Measurements from ENCODE around the gene SLC29A3. TPM values are rescaled to one million over a fixed set of nuclear protein-coding genes. Genes with fewer than 3 reads are reported as not detected.

The SLC29A3 gene
- total and polyA plus RNA-seq, 2 donors from 2014 or later = 5.3 to 5.7 TPM

GRCh38 chr10:71338728-71339495 lies 19.9 kb downstream of the SLC29A3 start:
- intact Hi-C loops (cut with DNase I) = no loop called here
- H3K4me1 ChIP-seq (ENCODE audit: control insufficient read depth in 2 of 3, insufficient read depth in 2 of 3, low read depth in 1 of 3, low read length in 3 of 3) = peaks cover 6 to 20% (median 14%) of the 10 kb centered on the region in 3 donors

GRCh38 chr10:71339796-71340589 lies 20.9 kb downstream of the SLC29A3 start:
- no peak for TF ChIP-seq CTCF (IDR thresholded peaks at IDR 0.05; ENCODE audit: borderline replicate concordance, extremely low read depth, insufficient read depth)
- no peak for FAIRE-seq
- Histone ChIP-seq H3K4me3 (ENCODE audit: low read length in 3 of 3) (no peak overlapping the region), H3K9ac (ENCODE audit: low read length in 3 of 3) (no peak overlapping the region), H3K27me3 (ENCODE audit: control insufficient read depth, insufficient read depth, low read length) (no peaks in the 10 kb centered on the region), H3K36me3 (ENCODE audit: control insufficient read depth in 2 of 3, insufficient read depth in 3 of 3, low read length in 3 of 3) (no peaks in the 10 kb centered on the region), H3K9me3 (ENCODE audit: control insufficient read depth in 2 of 3, insufficient read depth in 1 of 3, low read length in 3 of 3) (no peaks in the 10 kb centered on the region), H3K27ac (ENCODE audit: low read depth in 2 of 2, low read length in 2 of 2) (no peak overlapping the region), H3K4me1 (ENCODE audit: control insufficient read depth in 2 of 3, insufficient read depth in 2 of 3, low read depth in 1 of 3, low read length in 3 of 3) (peaks cover 6 to 20% (median 14%) of the 10 kb centered on the region in 3 donors)
- intact Hi-C loops (cut with DNase I) = no loop called here
- DNase-seq = no peak

More at GRCh38 chr10:71338728-71339495, 19.9 kb downstream of the SLC29A3 start:
- no peak for TF ChIP-seq CTCF (IDR thresholded peaks at IDR 0.05; ENCODE audit: borderline replicate concordance, extremely low read depth, insufficient read depth)
- Histone ChIP-seq H3K36me3 (ENCODE audit: control insufficient read depth in 2 of 3, insufficient read depth in 3 of 3, low read length in 3 of 3) (no peaks in the 10 kb centered on the region), H3K9ac (ENCODE audit: low read length in 3 of 3) (no peak overlapping the region), H3K27ac (ENCODE audit: low read depth in 2 of 2, low read length in 2 of 2) (no peak overlapping the region), H3K27me3 (ENCODE audit: control insufficient read depth, insufficient read depth, low read length) (no peaks in the 10 kb centered on the region), H3K9me3 (ENCODE audit: control insufficient read depth in 2 of 3, insufficient read depth in 1 of 3, low read length in 3 of 3) (no peaks in the 10 kb centered on the region), H3K4me3 (ENCODE audit: low read length in 3 of 3) (no peak overlapping the region)
- DNase-seq = no peak
- no peak for FAIRE-seq

- no peak overlapping the region for H3K9ac ChIP-seq (ENCODE audit: low read length in 3 of 3)
- no peaks in the 10 kb centered on the region for H3K9me3 ChIP-seq (ENCODE audit: control insufficient read depth in 2 of 3, insufficient read depth in 1 of 3, low read length in 3 of 3)
- no peaks in the 10 kb centered on the region for H3K27me3 ChIP-seq (ENCODE audit: control insufficient read depth, insufficient read depth, low read length)
- no peaks in the 10 kb centered on the region for H3K36me3 ChIP-seq (ENCODE audit: control insufficient read depth in 2 of 3, insufficient read depth in 3 of 3, low read length in 3 of 3)
- FAIRE-seq (no peak), DNase-seq (no peak)
- no peak overlapping the region for H3K27ac ChIP-seq (ENCODE audit: low read depth in 2 of 2, low read length in 2 of 2)
- TF ChIP-seq CTCF (IDR thresholded peaks at IDR 0.05; ENCODE audit: borderline replicate concordance, extremely low read depth, insufficient read depth) = no peak
- no peaks in the 10 kb centered on the region for H3K4me1 ChIP-seq (ENCODE audit: control insufficient read depth in 2 of 3, insufficient read depth in 2 of 3, low read depth in 1 of 3, low read length in 3 of 3)
- H3K4me3 ChIP-seq (ENCODE audit: low read length in 3 of 3) = no peak overlapping the region
- intact Hi-C loops (cut with DNase I) = no loop called here
Measured at GRCh38 chr10:71342573-71343391, 23.7 kb downstream of the SLC29A3 start.
